Measurements from ENCODE around the gene ZNF655. TPM values are rescaled to one million over a fixed set of nuclear protein-coding genes. Genes with fewer than 3 reads are reported as not detected.
"Not testable (repeated sequence)": the region's sequence is repeated elsewhere in the genome, so short reads cannot be mapped to it uniquely, and the experiment has no call there.

ZNF655 gene
- total RNA-seq, 2 donors from 2014 or later: 87.8 to 94.1 TPM

- not testable (repeated sequence) for DNase-seq; H3K4me3 Mint-ChIP-seq; ATAC-seq (replicated peaks in 1 of 2); H3K9me3 Mint-ChIP-seq; H3K27ac Mint-ChIP-seq; H3K27me3 Mint-ChIP-seq (ENCODE audit: low read depth)
- Mint-ChIP-seq H3K4me1 (ENCODE audit: low read depth) (peaks cover 27% of the 10 kb centered on the region), H3K36me3 (ENCODE audit: insufficient read depth in 2 of 2) (peaks cover 13 to 16% of the 10 kb centered on the region in 2 donors)
Observed at GRCh38 chr7:99549545-99549944, 8.9 kb upstream of the ZNF655 start.

- Mint-ChIP-seq H3K9me3 (peaks cover 0 to 2% of the 10 kb centered on the region in 2 donors), H3K4me3 (peak overlapping the region; percentile 67 to 93), H3K27me3 (ENCODE audit: low read depth) (no peaks in the 10 kb centered on the region), H3K4me1 (ENCODE audit: low read depth) (peaks cover 30% of the 10 kb centered on the region), H3K27ac (peak overlapping the region; percentile 5), H3K36me3 (ENCODE audit: insufficient read depth in 2 of 2) (peaks cover 16 to 19% of the 10 kb centered on the region in 2 donors)
- ATAC-seq (replicated peaks in 1 of 2) (no peak), DNase-seq (no peak)
Observed at GRCh38 chr7:99551334-99551733, 7.1 kb upstream of the ZNF655 start.

- peak; percentile 86 to 89 for DNase-seq
- H3K27ac Mint-ChIP-seq: peak within 1 kb of the TSS; percentile 5
- peaks cover 36% of the 10 kb centered on the region for H3K4me1 Mint-ChIP-seq (ENCODE audit: low read depth)
- peak; percentile 99 to 100 for ATAC-seq (replicated peaks in 1 of 2)
- H3K4me3 Mint-ChIP-seq: peak within 1 kb of the TSS; percentile 67 to 93
- peaks cover 0 to 2% of the 10 kb centered on the region in 2 donors for H3K9me3 Mint-ChIP-seq
- H3K27me3 Mint-ChIP-seq (ENCODE audit: low read depth): no peaks in the 10 kb centered on the region
- H3K36me3 Mint-ChIP-seq (ENCODE audit: insufficient read depth in 2 of 2): peaks cover 16 to 20% of the 10 kb centered on the region in 2 donors
Observed at GRCh38 chr7:99551767-99552463, 6.5 kb upstream of the ZNF655 start, which contains the start of gene FAM200A. FAM200A (minus strand) TSS chr7:99552114; CDS start chr7:99548407, 3,707 bp downstream.

GRCh38 chr7:99553039-99553438 is 5.4 kb upstream of the ZNF655 start:
- no peak for DNase-seq
- H3K36me3 Mint-ChIP-seq (ENCODE audit: insufficient read depth in 2 of 2): peaks cover 18 to 23% of the 10 kb centered on the region in 2 donors
- H3K4me1 Mint-ChIP-seq (ENCODE audit: low read depth): peaks cover 44% of the 10 kb centered on the region
- H3K27me3 Mint-ChIP-seq (ENCODE audit: low read depth): no peaks in the 10 kb centered on the region
- peaks cover 0 to 2% of the 10 kb centered on the region in 2 donors for H3K9me3 Mint-ChIP-seq
- H3K27ac Mint-ChIP-seq: no peak overlapping the region
- ATAC-seq (replicated peaks in 1 of 2): no peak
- H3K4me3 Mint-ChIP-seq: peak overlapping the region in 1 of 2 donors; percentile 67

GRCh38 chr7:99554939-99555338 is 3.5 kb upstream of the ZNF655 start:
- Mint-ChIP-seq H3K4me3 (no peak overlapping the region), H3K27ac (peak overlapping the region; percentile 0), H3K36me3 (ENCODE audit: insufficient read depth in 2 of 2) (peaks cover 14 to 20% of the 10 kb centered on the region in 2 donors)

GRCh38 chr7:99557196-99557607 is 1.2 kb upstream of the ZNF655 start:
- H3K4me1 Mint-ChIP-seq (ENCODE audit: low read depth): peaks cover 54% of the 10 kb centered on the region
- no peak for ATAC-seq (replicated peaks in 1 of 2)
- peak overlapping the region; percentile 93 for H3K27ac Mint-ChIP-seq
- H3K9me3 Mint-ChIP-seq: no peaks in the 10 kb centered on the region
- H3K4me3 Mint-ChIP-seq: peak overlapping the region; percentile 94 to 95
- no peak for DNase-seq
- no peaks in the 10 kb centered on the region for H3K27me3 Mint-ChIP-seq (ENCODE audit: low read depth)
- peaks cover 22 to 25% of the 10 kb centered on the region in 2 donors for H3K36me3 Mint-ChIP-seq (ENCODE audit: insufficient read depth in 2 of 2)

More at GRCh38 chr7:99554939-99555338, 3.5 kb upstream of the ZNF655 start:
- DNase-seq (no peak), ATAC-seq (replicated peaks in 1 of 2) (no peak)
- Mint-ChIP-seq H3K4me1 (ENCODE audit: low read depth) (peaks cover 47% of the 10 kb centered on the region), H3K27me3 (ENCODE audit: low read depth) (no peaks in the 10 kb centered on the region), H3K9me3 (no peaks in the 10 kb centered on the region)

GRCh38 chr7:99557940-99558305 is 519 bp upstream of the ZNF655 start:
- H3K27ac Mint-ChIP-seq: peak overlapping the region; percentile 93
- ATAC-seq (replicated peaks in 1 of 2) (peak; percentile 57 to 62), DNase-seq (no peak)
- H3K4me1 Mint-ChIP-seq (ENCODE audit: low read depth): peaks cover 55% of the 10 kb centered on the region
- no peaks in the 10 kb centered on the region for H3K27me3 Mint-ChIP-seq (ENCODE audit: low read depth)
- H3K9me3 Mint-ChIP-seq: no peaks in the 10 kb centered on the region
- H3K4me3 Mint-ChIP-seq: peak overlapping the region; percentile 94 to 95
- peaks cover 26 to 31% of the 10 kb centered on the region in 2 donors for H3K36me3 Mint-ChIP-seq (ENCODE audit: insufficient read depth in 2 of 2)

- H3K27ac Mint-ChIP-seq: peak overlapping the region; percentile 93
- H3K36me3 Mint-ChIP-seq (ENCODE audit: insufficient read depth in 2 of 2): peaks cover 34 to 40% of the 10 kb centered on the region in 2 donors
- H3K4me3 Mint-ChIP-seq: peak overlapping the region; percentile 94 to 95
- no peak for ATAC-seq (replicated peaks in 1 of 2)
- H3K27me3 Mint-ChIP-seq (ENCODE audit: low read depth): no peaks in the 10 kb centered on the region
- H3K4me1 Mint-ChIP-seq (ENCODE audit: low read depth): peaks cover 61% of the 10 kb centered on the region
- H3K9me3 Mint-ChIP-seq: no peaks in the 10 kb centered on the region
- DNase-seq: no peak
Observed at GRCh38 chr7:99559175-99559915, 903 bp downstream of the ZNF655 start.

GRCh38 chr7:99560834-99561736 is 2.6 kb downstream of the ZNF655 start:
- H3K27ac Mint-ChIP-seq: peak overlapping the region; percentile 66
- DNase-seq (no peak), ATAC-seq (replicated peaks in 1 of 2) (no peak)
- H3K9me3 Mint-ChIP-seq: no peaks in the 10 kb centered on the region
- peak overlapping the region; percentile 94 to 95 for H3K4me3 Mint-ChIP-seq
- H3K36me3 Mint-ChIP-seq (ENCODE audit: insufficient read depth in 2 of 2): peaks cover 36 to 46% of the 10 kb centered on the region in 2 donors
- no peaks in the 10 kb centered on the region for H3K27me3 Mint-ChIP-seq (ENCODE audit: low read depth)
- peaks cover 65% of the 10 kb centered on the region for H3K4me1 Mint-ChIP-seq (ENCODE audit: low read depth)

GRCh38 chr7:99561737-99562051 is 3.3 kb downstream of the ZNF655 start:
- Mint-ChIP-seq H3K9me3 (no peaks in the 10 kb centered on the region), H3K27me3 (ENCODE audit: low read depth) (no peaks in the 10 kb centered on the region), H3K4me3 (peak overlapping the region in 1 of 2 donors; percentile 7), H3K27ac (no peak overlapping the region), H3K36me3 (ENCODE audit: insufficient read depth in 2 of 2) (peaks cover 34 to 49% of the 10 kb centered on the region in 2 donors), H3K4me1 (ENCODE audit: low read depth) (peaks cover 59% of the 10 kb centered on the region)
- ATAC-seq (replicated peaks in 1 of 2): no peak
- no peak for DNase-seq

GRCh38 chr7:99562114-99562784 is 3.8 kb downstream of the ZNF655 start:
- H3K4me1 Mint-ChIP-seq (ENCODE audit: low read depth): peaks cover 53% of the 10 kb centered on the region
- H3K36me3 Mint-ChIP-seq (ENCODE audit: insufficient read depth in 2 of 2): peaks cover 34 to 44% of the 10 kb centered on the region in 2 donors
- H3K4me3 Mint-ChIP-seq: peak overlapping the region; percentile 47 to 68
- DNase-seq: no peak
- H3K27me3 Mint-ChIP-seq (ENCODE audit: low read depth): no peaks in the 10 kb centered on the region
- H3K27ac Mint-ChIP-seq: peak overlapping the region; percentile 96
- ATAC-seq (replicated peaks in 1 of 2): no peak
- H3K9me3 Mint-ChIP-seq: no peaks in the 10 kb centered on the region

- H3K36me3 Mint-ChIP-seq (ENCODE audit: insufficient read depth in 2 of 2): peaks cover 32 to 42% of the 10 kb centered on the region in 2 donors
- H3K27me3 Mint-ChIP-seq (ENCODE audit: low read depth): no peaks in the 10 kb centered on the region
- peak overlapping the region; percentile 47 to 68 for H3K4me3 Mint-ChIP-seq
- H3K27ac Mint-ChIP-seq: peak overlapping the region; percentile 96
- DNase-seq (peak; percentile 70 to 74), ATAC-seq (replicated peaks in 1 of 2) (peak; percentile 72 to 75)
- peaks cover 49% of the 10 kb centered on the region for H3K4me1 Mint-ChIP-seq (ENCODE audit: low read depth)
- H3K9me3 Mint-ChIP-seq: no peaks in the 10 kb centered on the region
Observed at GRCh38 chr7:99562832-99563231, 4.4 kb downstream of the ZNF655 start.
